ENCODE data around the gene SHISAL2A. TPM values are rescaled to one million over a fixed set of nuclear protein-coding genes. Genes with fewer than 3 reads are reported as not detected.

Gene SHISAL2A
- total and polyA plus RNA-seq, 2 of the 13 experiments (the other 11 are each of a cell fraction or from before 2014, with no cell fraction given): not detected

GRCh38 chr1:52585474-52585873 is 47.5 kb upstream of the SHISAL2A start (continued):
- TF ChIP-seq ZNF780A (CRISPR knock-in tag; IDR thresholded peaks at IDR 0.05) (no peak), ZNF788 (CRISPR knock-in tag; IDR thresholded peaks at IDR 0.05; ENCODE audit: borderline replicate concordance) (no peak), PCBP2 (optimal IDR thresholded peaks at IDR 0.05; ENCODE audit: low read depth, low read length, poor library complexity, severe bottlenecking) (no peak), BRD4 (CRISPR knock-in tag; IDR thresholded peaks at IDR 0.05) (no peak), XRCC5 (optimal IDR thresholded peaks at IDR 0.05; ENCODE audit: low read length) (no peak), E2F2 (CRISPR knock-in tag; IDR thresholded peaks at IDR 0.05; ENCODE audit: borderline replicate concordance) (no peak), RBFOX2 (IDR thresholded peaks at IDR 0.05; ENCODE audit: low read depth, low read length) (no peak), TBP (CRISPR knock-in tag; IDR thresholded peaks at IDR 0.05) (no peak), ZBTB44 (CRISPR knock-in tag; IDR thresholded peaks at IDR 0.05) (no peak)
- TF ChIP-seq, protein P1, sequence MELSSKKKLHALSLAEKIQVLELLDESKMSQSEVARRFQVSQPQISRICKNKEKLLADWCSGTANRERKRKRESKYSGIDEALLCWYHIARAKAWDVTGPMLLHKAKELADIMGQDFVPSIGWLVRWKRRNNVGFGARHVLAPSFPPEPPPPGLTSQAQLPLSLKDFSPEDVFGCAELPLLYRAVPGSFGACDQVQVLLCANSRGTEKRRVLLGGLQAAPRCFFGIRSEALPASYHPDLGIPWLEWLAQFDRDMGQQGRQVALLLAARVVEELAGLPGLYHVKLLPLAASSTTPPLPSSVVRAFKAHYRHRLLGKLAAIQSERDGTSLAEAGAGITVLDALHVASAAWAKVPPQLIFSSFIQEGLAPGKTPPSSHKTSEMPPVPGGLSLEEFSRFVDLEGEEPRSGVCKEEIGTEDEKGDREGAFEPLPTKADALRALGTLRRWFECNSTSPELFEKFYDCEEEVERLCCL (CRISPR knock-in tag; IDR thresholded peaks at IDR 0.05; ENCODE audit: borderline replicate concordance): no peak
- TF ChIP-seq, protein P2, sequence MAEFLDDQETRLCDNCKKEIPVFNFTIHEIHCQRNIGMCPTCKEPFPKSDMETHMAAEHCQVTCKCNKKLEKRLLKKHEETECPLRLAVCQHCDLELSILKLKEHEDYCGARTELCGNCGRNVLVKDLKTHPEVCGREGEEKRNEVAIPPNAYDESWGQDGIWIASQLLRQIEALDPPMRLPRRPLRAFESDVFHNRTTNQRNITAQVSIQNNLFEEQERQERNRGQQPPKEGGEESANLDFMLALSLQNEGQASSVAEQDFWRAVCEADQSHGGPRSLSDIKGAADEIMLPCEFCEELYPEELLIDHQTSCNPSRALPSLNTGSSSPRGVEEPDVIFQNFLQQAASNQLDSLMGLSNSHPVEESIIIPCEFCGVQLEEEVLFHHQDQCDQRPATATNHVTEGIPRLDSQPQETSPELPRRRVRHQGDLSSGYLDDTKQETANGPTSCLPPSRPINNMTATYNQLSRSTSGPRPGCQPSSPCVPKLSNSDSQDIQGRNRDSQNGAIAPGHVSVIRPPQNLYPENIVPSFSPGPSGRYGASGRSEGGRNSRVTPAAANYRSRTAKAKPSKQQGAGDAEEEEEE (CRISPR knock-in tag; IDR thresholded peaks at IDR 0.05; ENCODE audit: borderline replicate concordance): no peak

Data from HepG2 (cell line).